Lower lobe of right lung (tissue), 2 donors: ENCODE data around the gene LAMTOR5. TPM values are rescaled to one million over a fixed set of nuclear protein-coding genes. Genes with fewer than 3 reads are reported as not detected.

Source experiments
- ATAC-seq, 2 donors: fragments of 200-7000 bp; cut with Tn5 transposase; one replicate each; pipeline ENCODE4 v1.9.1; 2020 to 2022; ENCODE audit warnings: mild to moderate bottlenecking in 2 of 2, moderate library complexity in 2 of 2
- DNase-seq: peaks from one replicate; pipeline ENCODE4 v3.0.0-alpha.2; 2020
- H3K27ac ChIP-seq: fragments of 200-600 bp; one replicate; pipeline ENCODE4 v1.8.0; 2022
- H3K27me3 ChIP-seq: fragments of 200-600 bp; one replicate; pipeline ENCODE4 v1.8.0; 2022; ENCODE audit warnings: low read depth
- H3K36me3 ChIP-seq: fragments of 200-600 bp; one replicate; pipeline ENCODE4 v1.8.0; 2022; ENCODE audit warnings: mild to moderate bottlenecking
- H3K4me1 ChIP-seq: fragments of 200-600 bp; one replicate; pipeline ENCODE4 v1.8.0; 2022
- H3K4me3 ChIP-seq: fragments of 200-600 bp; one replicate; pipeline ENCODE4 v1.8.0; 2022; ENCODE audit warnings: mild to moderate bottlenecking
- H3K9me3 ChIP-seq: fragments of 200-600 bp; one replicate; pipeline ENCODE4 v1.8.0; 2022
- intact Hi-C: fragments of 100-400 bp; cut with DNase I; formaldehyde crosslinking; loops from one replicate; pipeline ENCODE4 v1.11.0; 2022
- total RNA-seq: library from RNA; stranded (reverse); fragmentation: NEBNext Ultra II Directional; extraction: Animal tissue kit (Norgen Biotek cat#: 25700); gene quantifications from one replicate; pipeline ENCODE4 v1.2.1, GENCODE V29; 2021
- TF ChIP-seq, protein P1 (sequence below): fragments of 200-600 bp; IDR thresholded peaks from one replicate; pipeline ENCODE4 v1.8.0; 2022; ENCODE audit warnings: antibody characterized with exemption, mild to moderate bottlenecking
- donor health status: DM: no; HTN: yes; CAD: no; lungs with severe emphysema.

Gene LAMTOR5
- total RNA-seq, 1 donor from 2014 or later = 121 TPM

DNA sequence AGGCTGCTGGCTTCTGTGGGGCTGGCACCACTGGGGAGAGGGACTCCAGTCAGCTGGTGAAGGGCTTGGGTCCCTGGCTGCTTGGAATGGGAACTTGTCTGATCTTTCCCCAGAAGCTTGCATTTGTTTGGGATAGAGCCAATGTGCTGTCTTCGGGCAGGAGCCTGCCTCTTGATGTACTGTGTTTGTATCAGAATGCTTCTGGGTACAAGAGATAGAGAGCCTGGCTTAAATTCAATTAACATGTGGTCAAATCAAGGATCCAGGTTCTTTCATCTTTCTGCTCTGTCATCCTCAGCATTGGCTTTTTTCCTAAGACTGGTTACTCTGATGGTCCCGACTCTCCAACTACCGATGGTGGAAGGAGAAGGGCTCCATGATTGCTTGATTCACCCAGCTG, 27.5 kb upstream of the LAMTOR5 start:
- H3K9me3 ChIP-seq = no peaks in the 10 kb centered on the region
- ATAC-seq = no peak
- H3K4me1 ChIP-seq = peaks cover 13% of the 10 kb centered on the region
- no peak for DNase-seq
- TF ChIP-seq, protein P1, sequence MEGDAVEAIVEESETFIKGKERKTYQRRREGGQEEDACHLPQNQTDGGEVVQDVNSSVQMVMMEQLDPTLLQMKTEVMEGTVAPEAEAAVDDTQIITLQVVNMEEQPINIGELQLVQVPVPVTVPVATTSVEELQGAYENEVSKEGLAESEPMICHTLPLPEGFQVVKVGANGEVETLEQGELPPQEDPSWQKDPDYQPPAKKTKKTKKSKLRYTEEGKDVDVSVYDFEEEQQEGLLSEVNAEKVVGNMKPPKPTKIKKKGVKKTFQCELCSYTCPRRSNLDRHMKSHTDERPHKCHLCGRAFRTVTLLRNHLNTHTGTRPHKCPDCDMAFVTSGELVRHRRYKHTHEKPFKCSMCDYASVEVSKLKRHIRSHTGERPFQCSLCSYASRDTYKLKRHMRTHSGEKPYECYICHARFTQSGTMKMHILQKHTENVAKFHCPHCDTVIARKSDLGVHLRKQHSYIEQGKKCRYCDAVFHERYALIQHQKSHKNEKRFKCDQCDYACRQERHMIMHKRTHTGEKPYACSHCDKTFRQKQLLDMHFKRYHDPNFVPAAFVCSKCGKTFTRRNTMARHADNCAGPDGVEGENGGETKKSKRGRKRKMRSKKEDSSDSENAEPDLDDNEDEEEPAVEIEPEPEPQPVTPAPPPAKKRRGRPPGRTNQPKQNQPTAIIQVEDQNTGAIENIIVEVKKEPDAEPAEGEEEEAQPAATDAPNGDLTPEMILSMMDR = no peak
- H3K27me3 ChIP-seq = no peaks in the 10 kb centered on the region
- no peak overlapping the region for H3K4me3 ChIP-seq
- no peak overlapping the region for H3K27ac ChIP-seq
- no peaks in the 10 kb centered on the region for H3K36me3 ChIP-seq
- intact Hi-C loops = no loop called here

DNA sequence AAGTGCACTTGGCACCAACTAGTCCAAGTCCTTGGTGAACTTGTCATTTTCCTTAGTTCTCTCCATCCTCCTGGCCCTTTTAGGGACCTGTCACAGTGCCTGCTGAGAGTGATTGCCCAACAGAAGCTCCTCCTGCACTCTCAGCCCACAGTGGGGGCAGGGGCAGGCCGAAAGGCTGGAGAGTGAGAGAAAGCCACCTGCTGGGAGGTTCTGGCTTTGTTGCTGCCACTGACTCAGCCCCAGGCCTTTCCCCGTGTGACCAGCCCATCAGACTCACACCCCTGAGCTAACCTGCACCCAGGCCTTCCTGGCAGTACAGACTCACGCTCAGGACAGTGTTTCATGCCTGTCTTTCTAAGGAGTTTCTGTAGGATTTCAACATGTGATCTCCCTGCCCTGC, 26.3 kb upstream of the LAMTOR5 start:
- no peaks in the 10 kb centered on the region for H3K27me3 ChIP-seq
- H3K27ac ChIP-seq = peak overlapping the region; percentile 53
- TF ChIP-seq, protein P1 = peak; percentile 17
- peak; percentile 94 to 96 for ATAC-seq
- no peak overlapping the region for H3K4me3 ChIP-seq
- no peaks in the 10 kb centered on the region for H3K9me3 ChIP-seq
- intact Hi-C loops = no loop called here
- peak; percentile 80 for DNase-seq
- H3K4me1 ChIP-seq = peaks cover 13% of the 10 kb centered on the region
- no peaks in the 10 kb centered on the region for H3K36me3 ChIP-seq

DNA sequence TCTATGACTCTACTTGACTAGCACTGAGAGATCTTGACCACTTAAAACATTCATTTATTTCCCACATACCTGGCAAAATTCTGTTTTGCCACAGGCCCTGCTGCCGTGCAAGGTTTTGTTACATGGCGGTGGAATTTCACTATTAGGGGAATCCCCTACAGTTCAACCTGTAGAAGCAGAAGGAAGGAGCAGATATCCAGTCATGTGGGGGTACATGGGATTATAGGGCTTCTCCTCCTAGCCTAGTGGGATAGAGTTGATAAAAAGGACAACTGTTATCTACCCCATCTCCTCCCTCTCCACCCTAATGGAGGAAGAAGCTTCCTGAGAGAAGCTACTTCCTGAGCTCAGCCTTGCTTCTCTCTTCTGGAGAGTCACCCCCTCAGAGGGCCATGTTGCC, 25.7 kb upstream of the LAMTOR5 start:
- TF ChIP-seq, protein P1 = no peak
- DNase-seq = no peak
- H3K9me3 ChIP-seq = no peaks in the 10 kb centered on the region
- peak in 1 of 2 donors; percentile 54 for ATAC-seq
- intact Hi-C loops = no loop called here
- H3K27me3 ChIP-seq = no peaks in the 10 kb centered on the region
- H3K36me3 ChIP-seq = no peaks in the 10 kb centered on the region
- H3K4me3 ChIP-seq = no peak overlapping the region
- peak overlapping the region; percentile 53 for H3K27ac ChIP-seq
- H3K4me1 ChIP-seq = peaks cover 13% of the 10 kb centered on the region

DNA sequence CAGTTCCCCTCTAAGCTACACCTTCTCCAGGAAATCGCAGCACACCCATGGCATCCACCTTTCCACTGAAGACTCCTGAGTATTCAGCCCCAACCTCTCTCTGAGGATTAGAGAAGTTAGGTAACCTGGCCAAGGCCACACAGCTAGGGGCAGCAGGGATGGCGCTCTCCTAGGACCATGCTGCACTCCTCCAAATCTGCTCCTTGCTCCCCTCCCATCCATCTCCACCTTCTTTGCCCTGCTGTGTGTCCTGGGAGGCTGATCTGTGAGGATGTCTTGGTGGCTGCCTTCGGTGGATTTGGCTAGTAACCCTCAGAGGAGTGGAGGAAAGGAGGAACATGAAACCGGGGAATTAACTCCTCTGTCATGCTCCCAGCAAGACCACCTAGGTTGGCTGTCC, 23.4 kb upstream of the LAMTOR5 start:
- TF ChIP-seq, protein P1 = no peak
- Histone ChIP-seq H3K27ac (no peak overlapping the region), H3K36me3 (no peaks in the 10 kb centered on the region), H3K4me1 (peaks cover 13% of the 10 kb centered on the region), H3K27me3 (no peaks in the 10 kb centered on the region), H3K4me3 (no peak overlapping the region), H3K9me3 (no peaks in the 10 kb centered on the region)
- DNase-seq (no peak), ATAC-seq (no peak)
- intact Hi-C loops = no loop called here

DNA sequence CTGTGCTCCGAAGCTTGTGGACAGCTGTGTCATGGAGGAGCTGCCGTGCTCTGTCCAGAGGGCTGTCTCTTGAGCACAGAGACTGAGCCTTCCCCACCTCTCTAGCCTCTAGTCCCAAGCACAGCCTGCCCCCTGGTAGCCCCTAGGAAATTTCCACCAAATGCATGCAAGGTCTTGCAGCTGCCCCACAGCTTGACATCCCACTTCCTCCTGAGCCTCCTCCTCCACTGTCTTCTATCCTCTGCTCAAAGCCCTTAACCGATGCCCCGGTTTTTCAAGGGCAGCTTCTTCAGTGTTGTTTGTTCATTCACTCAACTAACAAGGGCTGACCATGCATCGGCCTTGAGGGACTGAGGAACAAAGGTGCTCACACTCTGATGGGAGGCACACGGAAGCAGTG, 22.9 kb upstream of the LAMTOR5 start:
- Histone ChIP-seq H3K9me3 (no peaks in the 10 kb centered on the region), H3K27ac (no peak overlapping the region), H3K4me1 (peaks cover 14% of the 10 kb centered on the region), H3K36me3 (no peaks in the 10 kb centered on the region), H3K4me3 (no peak overlapping the region), H3K27me3 (no peaks in the 10 kb centered on the region)
- intact Hi-C loops = no loop called here
- TF ChIP-seq, protein P1 = no peak
- no peak for ATAC-seq
- DNase-seq = no peak

DNA sequence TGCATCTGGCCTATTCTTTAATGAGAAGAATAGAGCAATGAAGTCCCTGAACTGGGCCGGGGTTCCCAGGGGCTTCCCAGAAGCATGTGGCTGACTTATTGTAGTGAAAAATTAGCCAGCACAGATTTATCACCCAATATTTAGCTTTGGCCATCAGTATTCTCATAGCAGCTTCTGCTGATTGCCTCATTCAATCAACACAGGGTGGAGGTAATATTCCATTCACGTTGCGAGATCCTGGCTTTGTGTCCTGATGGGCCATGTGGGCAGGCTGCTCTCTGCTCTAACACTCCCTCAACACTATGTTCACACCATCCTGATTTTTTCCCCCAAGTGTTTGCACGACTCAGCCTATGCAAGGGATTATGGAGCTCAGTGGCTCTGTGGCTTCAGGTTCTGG, 21.5 kb upstream of the LAMTOR5 start:
- Histone ChIP-seq H3K27me3 (no peaks in the 10 kb centered on the region), H3K9me3 (no peaks in the 10 kb centered on the region), H3K4me1 (peaks cover 14% of the 10 kb centered on the region), H3K36me3 (no peaks in the 10 kb centered on the region), H3K27ac (no peak overlapping the region), H3K4me3 (no peak overlapping the region)
- intact Hi-C loops = no loop called here
- TF ChIP-seq, protein P1 = no peak
- ATAC-seq (no peak), DNase-seq (no peak)
